Naive thymus-derived CD8-positive, alpha-beta T cell (primary cell): ENCODE measurements around the gene MIPEP. TPM values are rescaled to one million over a fixed set of nuclear protein-coding genes. Genes with fewer than 3 reads are reported as not detected.

Experiments
- ATAC-seq, 2 donors: fragments of 150-1000 bp; cut with Tn5 transposase in 1 of 2; sonication (Bioruptor Pico), chemical (Tn5 transposase) in 1 of 2; 1 replicate in 1 of 2; 2 replicates in 1 of 2; pipeline ENCODE4 v1.10.0; 2021; ENCODE audit warnings: mild to moderate bottlenecking in 2 of 2, moderate library complexity in 2 of 2
- POLR2A ChIA-PET: fragments of 350-600 bp; sonication (Branson Sonifier 250); formaldehyde crosslinking; loops from one replicate; lab custom pipeline; 2021; ENCODE audit warnings: antibody characterized with exemption; lab: Charles Lee
- DNase-seq, 10 donors: peaks; one replicate each; pipeline versions ENCODE4 v3.0.0 to v3.0.0-alpha.2; 2020 to 2022
- H3K27ac Mint-ChIP-seq, 10 donors: one replicate each; pipeline ENCODE4 v1.8.0; 2020 to 2022; ENCODE audit warnings: mild to moderate bottlenecking in 10 of 10, mixed read lengths in 10 of 10, moderate library complexity in 4 of 10, inconsistent platforms in 1 of 10
- H3K27me3 Mint-ChIP-seq, 5 donors: one replicate each; pipeline ENCODE4 v1.8.0; 2021 to 2022; ENCODE audit warnings: mixed read lengths in 5 of 5
- H3K36me3 Mint-ChIP-seq, 3 donors: one replicate each; pipeline ENCODE4 v1.8.0; 2020 to 2022; ENCODE audit warnings: mixed read lengths in 3 of 3, mild to moderate bottlenecking in 2 of 3, inconsistent platforms in 1 of 3
- H3K4me1 Mint-ChIP-seq, 4 donors: one replicate each; pipeline ENCODE4 v1.8.0; 2021 to 2022; ENCODE audit warnings: mixed read lengths in 4 of 4
- H3K4me3 Mint-ChIP-seq, 10 donors: one replicate each; pipeline ENCODE4 v1.8.0; 2020 to 2022; ENCODE audit warnings: mild to moderate bottlenecking in 10 of 10, mixed read lengths in 10 of 10, moderate library complexity in 6 of 10, inconsistent platforms in 1 of 10
- H3K9me3 Mint-ChIP-seq, 9 donors: one replicate each; pipeline ENCODE4 v1.8.0; 2020 to 2022; ENCODE audit warnings: mixed read lengths in 9 of 9, mild to moderate bottlenecking in 3 of 9, inconsistent platforms in 1 of 9, moderate library complexity in 1 of 9
- polyA plus RNA-seq, 3 donors: library from polyadenylated mRNA; unstranded; fragments of 300-500 nt; fragmentation: Illumina TruSeq; gene quantifications; one replicate each; pipeline ENCODE4 v1.2.3, GENCODE V29; 2021
- total RNA-seq, 8 experiments: library from RNA in 2 of 8; stranded (reverse) in 2 of 8; gene quantifications; one replicate each; pipeline ENCODE4 v1.2.3 and lab custom pipeline; 2021 to 2026

MIPEP gene
- total and polyA plus RNA-seq, 5 experiments from 2014 or later = 9.4 to 16.6 (median 14.0) TPM

GRCh38 chr13:23811366-23812062, 77.7 kb downstream of the MIPEP start:
- ATAC-seq (no peak), DNase-seq (no peak)
- H3K4me1 Mint-ChIP-seq = peaks cover 0 to 28% (median 1%) of the 10 kb centered on the region in 4 donors
- H3K9me3 Mint-ChIP-seq = no peaks in the 10 kb centered on the region
- POLR2A ChIA-PET = no interaction called here
- no peak overlapping the region for H3K4me3 Mint-ChIP-seq
- H3K27ac Mint-ChIP-seq = peak overlapping the region in 1 of 10 donors; percentile 62
- no peaks in the 10 kb centered on the region for H3K27me3 Mint-ChIP-seq
- peaks cover 4 to 31% (median 11%) of the 10 kb centered on the region in 3 donors for H3K36me3 Mint-ChIP-seq

GRCh38 chr13:23810685-23811240, 78.4 kb downstream of the MIPEP start:
- no peaks in the 10 kb centered on the region for H3K27me3 Mint-ChIP-seq
- no peak overlapping the region for H3K4me3 Mint-ChIP-seq
- no peak overlapping the region for H3K27ac Mint-ChIP-seq
- H3K4me1 Mint-ChIP-seq = peaks cover 0 to 28% (median 1%) of the 10 kb centered on the region in 4 donors
- H3K9me3 Mint-ChIP-seq = no peaks in the 10 kb centered on the region
- no peak for DNase-seq
- peaks cover 6 to 31% (median 17%) of the 10 kb centered on the region in 3 donors for H3K36me3 Mint-ChIP-seq
- ATAC-seq = no peak
- POLR2A ChIA-PET = no interaction called here

GRCh38 chr13:23808803-23809202, 80.4 kb downstream of the MIPEP start:
- Mint-ChIP-seq H3K27ac (no peak overlapping the region), H3K27me3 (no peaks in the 10 kb centered on the region), H3K36me3 (peaks cover 11 to 44% (median 33%) of the 10 kb centered on the region in 3 donors), H3K4me1 (peaks cover 0 to 28% (median 1%) of the 10 kb centered on the region in 4 donors), H3K4me3 (no peak overlapping the region), H3K9me3 (no peaks in the 10 kb centered on the region)
- DNase-seq (no peak), ATAC-seq (no peak)
- POLR2A ChIA-PET = no interaction called here

GRCh38 chr13:23806874-23807526, 82.2 kb downstream of the MIPEP start:
- Mint-ChIP-seq H3K36me3 (peaks cover 14 to 52% (median 49%) of the 10 kb centered on the region in 3 donors), H3K4me1 (peaks cover 0 to 28% (median 1%) of the 10 kb centered on the region in 4 donors), H3K9me3 (peaks cover 0 to 3% (median 0%) of the 10 kb centered on the region in 9 donors), H3K27me3 (no peaks in the 10 kb centered on the region), H3K4me3 (peak overlapping the region in 1 of 10 donors; percentile 11), H3K27ac (peak overlapping the region in 1 of 10 donors; percentile 13)
- ATAC-seq (no peak), DNase-seq (no peak)
- POLR2A ChIA-PET = no interaction called here

- Mint-ChIP-seq H3K27ac (no peak overlapping the region), H3K27me3 (no peaks in the 10 kb centered on the region), H3K4me1 (peaks cover 4 to 20% (median 5%) of the 10 kb centered on the region in 4 donors), H3K36me3 (peaks cover 14 to 56% (median 53%) of the 10 kb centered on the region in 3 donors), H3K9me3 (peaks cover 0 to 3% (median 0%) of the 10 kb centered on the region in 9 donors), H3K4me3 (no peak overlapping the region)
- DNase-seq = no peak
- ATAC-seq = no peak
- POLR2A ChIA-PET = no interaction called here
Measured at GRCh38 chr13:23805821-23806220, 83.4 kb downstream of the MIPEP start.

GRCh38 chr13:23805122-23805521, 84.1 kb downstream of the MIPEP start:
- Mint-ChIP-seq H3K9me3 (peaks cover 0 to 3% (median 0%) of the 10 kb centered on the region in 9 donors), H3K27me3 (no peaks in the 10 kb centered on the region), H3K4me3 (no peak overlapping the region), H3K36me3 (peaks cover 14 to 58% (median 56%) of the 10 kb centered on the region in 3 donors), H3K27ac (peak overlapping the region in 1 of 10 donors; percentile 36), H3K4me1 (peaks cover 3 to 21% (median 10%) of the 10 kb centered on the region in 4 donors)
- DNase-seq = no peak
- POLR2A ChIA-PET = no interaction called here
- ATAC-seq = no peak

DNA sequence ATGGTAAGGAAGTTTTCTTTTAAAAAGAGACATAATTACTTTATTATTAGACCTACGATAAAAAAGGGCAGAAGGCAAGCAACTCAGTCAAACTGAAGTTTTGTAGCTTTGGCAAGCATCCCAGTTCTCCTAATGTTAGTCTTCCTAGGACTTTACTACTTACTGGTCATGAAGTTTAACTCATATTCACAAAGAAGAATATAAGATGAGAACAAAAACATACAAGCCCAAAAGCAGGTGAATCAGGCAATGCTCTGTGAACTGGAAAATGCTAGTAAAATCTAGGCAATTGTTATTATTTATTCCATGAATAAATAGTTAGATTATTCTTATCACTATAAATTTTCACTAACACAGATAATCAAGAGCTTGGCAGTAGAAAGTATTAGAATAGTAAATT, 85.0 kb downstream of the MIPEP start:
- Mint-ChIP-seq H3K4me3 (no peak overlapping the region), H3K9me3 (peaks cover 0 to 3% (median 0%) of the 10 kb centered on the region in 9 donors), H3K36me3 (peaks cover 14 to 59% (median 56%) of the 10 kb centered on the region in 3 donors), H3K4me1 (peaks cover 3 to 28% (median 19%) of the 10 kb centered on the region in 4 donors), H3K27ac (no peak overlapping the region), H3K27me3 (no peaks in the 10 kb centered on the region)
- DNase-seq = no peak
- no peak for ATAC-seq
- POLR2A ChIA-PET = no interaction called here

- Mint-ChIP-seq H3K9me3 (peaks cover 0 to 7% (median 0%) of the 10 kb centered on the region in 9 donors), H3K27me3 (no peaks in the 10 kb centered on the region), H3K4me1 (peaks cover 7 to 25% (median 22%) of the 10 kb centered on the region in 4 donors), H3K27ac (peak overlapping the region in 1 of 10 donors; percentile 29), H3K4me3 (no peak overlapping the region), H3K36me3 (peaks cover 14 to 57% (median 56%) of the 10 kb centered on the region in 3 donors)
- POLR2A ChIA-PET = no interaction called here
- ATAC-seq (no peak), DNase-seq (no peak)
Measured at GRCh38 chr13:23801141-23801540, 88.1 kb downstream of the MIPEP start.

GRCh38 chr13:23799945-23800344, 89.3 kb downstream of the MIPEP start:
- peaks cover 0 to 7% (median 0%) of the 10 kb centered on the region in 9 donors for H3K9me3 Mint-ChIP-seq
- no peaks in the 10 kb centered on the region for H3K27me3 Mint-ChIP-seq
- peak overlapping the region in 8 of 10 donors; percentile 39 to 80 (median 63) for H3K27ac Mint-ChIP-seq

DNA sequence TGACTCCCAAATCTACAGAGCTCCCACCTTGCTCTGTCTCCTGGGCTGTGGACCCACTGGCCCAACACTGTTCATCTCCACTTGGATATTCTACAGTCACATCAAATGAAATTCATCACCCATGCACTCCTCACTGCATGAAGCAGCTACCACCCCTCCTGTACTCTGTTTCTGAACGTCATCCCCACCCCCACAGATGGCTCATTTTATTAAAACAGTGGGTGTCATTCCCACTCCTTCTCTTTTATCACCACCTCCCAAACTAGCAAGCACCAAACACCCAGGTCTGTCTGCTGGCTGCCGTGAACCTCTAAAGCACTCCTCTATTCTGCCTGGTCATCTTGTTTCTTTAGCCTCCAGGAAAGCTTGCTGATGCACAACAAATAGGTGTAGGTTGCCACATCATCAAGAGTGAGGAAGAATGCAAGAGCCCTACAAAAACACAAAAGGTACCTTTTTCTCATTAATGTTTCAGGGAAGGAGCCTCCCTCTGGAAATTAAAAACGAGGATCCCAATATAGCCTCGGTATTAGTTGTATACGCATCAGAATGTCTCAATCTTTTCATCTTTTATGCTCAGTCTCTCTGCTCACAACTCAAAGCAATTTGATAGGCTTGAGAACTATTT, 91.8 kb downstream of the MIPEP start:
- no peak for ATAC-seq
- Mint-ChIP-seq H3K9me3 (peaks cover 0 to 4% (median 0%) of the 10 kb centered on the region in 9 donors), H3K4me1 (peaks cover 7 to 27% (median 24%) of the 10 kb centered on the region in 4 donors), H3K27me3 (no peaks in the 10 kb centered on the region), H3K4me3 (no peak overlapping the region), H3K27ac (peak overlapping the region in 1 of 10 donors; percentile 44), H3K36me3 (peaks cover 6 to 42% (median 27%) of the 10 kb centered on the region in 3 donors)
- DNase-seq = no peak
- POLR2A ChIA-PET = no interaction called here

More at GRCh38 chr13:23799945-23800344, 89.3 kb downstream of the MIPEP start:
- ATAC-seq = peak in 1 of 2 donors; percentile 67
- Mint-ChIP-seq H3K4me3 (peak overlapping the region in 6 of 10 donors; percentile 16 to 46 (median 36)), H3K36me3 (peaks cover 9 to 50% (median 46%) of the 10 kb centered on the region in 3 donors), H3K4me1 (peaks cover 7 to 25% (median 22%) of the 10 kb centered on the region in 4 donors)
- POLR2A ChIA-PET = no interaction called here
- DNase-seq = peak in 3 of 10 donors; percentile 2 to 35 (median 29)

DNA sequence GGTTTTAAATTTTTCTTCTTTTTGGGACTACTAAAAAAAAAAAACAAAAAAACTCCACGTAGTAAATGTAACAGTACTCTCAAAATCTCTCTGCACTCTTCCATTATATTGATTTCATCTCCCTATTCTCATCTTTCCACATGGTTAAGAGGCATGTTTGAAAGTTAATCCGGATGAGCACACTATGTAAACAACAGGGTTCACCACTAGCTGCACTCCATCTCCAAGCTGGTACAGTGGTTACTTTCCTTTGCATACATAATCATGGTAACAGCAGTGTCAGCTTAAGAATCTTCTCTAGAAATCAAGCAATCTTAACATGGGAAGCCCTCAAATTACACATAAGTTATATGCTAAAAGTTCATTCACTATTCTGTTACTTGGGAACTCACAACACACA, 92.6 kb downstream of the MIPEP start:
- Mint-ChIP-seq H3K27ac (no peak overlapping the region), H3K36me3 (peaks cover 6 to 38% (median 19%) of the 10 kb centered on the region in 3 donors), H3K4me3 (no peak overlapping the region), H3K27me3 (no peaks in the 10 kb centered on the region), H3K9me3 (peaks cover 0 to 4% (median 0%) of the 10 kb centered on the region in 9 donors), H3K4me1 (peaks cover 7 to 27% (median 24%) of the 10 kb centered on the region in 4 donors)
- ATAC-seq (no peak), DNase-seq (no peak)
- POLR2A ChIA-PET = no interaction called here
